HG03342 (cell line): Measurements from ENCODE around the gene MYH14.

ENCODE experiments used
- ATAC-seq: cut with Tn5 transposase; IDR thresholded peaks from one replicate; pipeline ENCODE4 v1.9.1; 2021; ENCODE audit warnings: mild to moderate bottlenecking, moderate library complexity; ENCODE audit not compliant: unreplicated experiment

Gene MYH14

GRCh38 chr19:50286443-50286842, 83.0 kb downstream of the MYH14 start:
- ATAC-seq: no peak

- ATAC-seq: no peak
Observed at GRCh38 chr19:50287331-50287730, 83.9 kb downstream of the MYH14 start.

- ATAC-seq: no peak
Observed at GRCh38 chr19:50288954-50289353, 85.5 kb downstream of the MYH14 start.

- no peak for ATAC-seq
Observed at GRCh38 chr19:50290011-50290410, 86.6 kb downstream of the MYH14 start.

- ATAC-seq: no peak
Observed at GRCh38 chr19:50290775-50291174, 87.4 kb downstream of the MYH14 start.

GRCh38 chr19:50292216-50292827, 88.9 kb downstream of the MYH14 start:
- no peak for ATAC-seq

- no peak for ATAC-seq
Observed at GRCh38 chr19:50293263-50294004, 90.0 kb downstream of the MYH14 start.

- no peak for ATAC-seq
Observed at GRCh38 chr19:50300051-50300450, 96.6 kb downstream of the MYH14 start.

GRCh38 chr19:50300814-50301606, 97.6 kb downstream of the MYH14 start:
- ATAC-seq: no peak

- ATAC-seq: no peak
Observed at GRCh38 chr19:50301607-50301971, 98.2 kb downstream of the MYH14 start.

GRCh38 chr19:50303558-50303957, 100.1 kb downstream of the MYH14 start:
- ATAC-seq: no peak

GRCh38 chr19:50308991-50309390, 105.6 kb downstream of the MYH14 start:
- no peak for ATAC-seq

- ATAC-seq: no peak
Observed at GRCh38 chr19:50309396-50310125, 106.1 kb downstream of the MYH14 start.

- no peak for ATAC-seq
Observed at GRCh38 chr19:50310759-50311465, 107.5 kb downstream of the MYH14 start.

GRCh38 chr19:50311723-50312635, 108.6 kb downstream of the MYH14 start:
- ATAC-seq: no peak

GRCh38 chr19:50312967-50313811, 109.8 kb downstream of the MYH14 start:
- ATAC-seq: no peak

- no peak for ATAC-seq
Observed at GRCh38 chr19:50313812-50314536, 110.6 kb downstream of the MYH14 start.
